GM19193 (cell line): ENCODE results near the gene TLR1.

Experiments
- POLR2A ChIP-seq: IDR thresholded peaks from 4 replicates; pipeline ENCODE4 v1.6.1; 2011; ENCODE audit not compliant: insufficient read depth, insufficient read length; ENCODE audit errors: extremely low read depth

TLR1 gene

DNA sequence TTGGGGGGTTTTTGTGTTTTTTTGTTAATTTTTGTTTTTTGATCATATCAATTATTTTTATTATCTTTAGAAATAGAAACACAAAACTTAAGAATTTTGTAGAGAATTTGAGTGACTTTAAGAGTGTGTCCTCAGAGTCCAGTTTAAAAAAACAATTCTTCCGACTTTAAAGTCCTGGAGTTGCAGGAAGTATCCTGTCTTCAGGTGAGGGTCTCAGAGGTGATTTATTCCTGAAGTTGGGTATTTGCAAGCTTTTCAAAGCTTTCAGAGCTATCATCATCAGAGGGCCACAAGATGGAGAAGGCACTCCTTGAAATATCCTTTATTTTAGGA is 44.8 kb downstream of the TLR1 start:
- no peak for TF ChIP-seq POLR2A

DNA sequence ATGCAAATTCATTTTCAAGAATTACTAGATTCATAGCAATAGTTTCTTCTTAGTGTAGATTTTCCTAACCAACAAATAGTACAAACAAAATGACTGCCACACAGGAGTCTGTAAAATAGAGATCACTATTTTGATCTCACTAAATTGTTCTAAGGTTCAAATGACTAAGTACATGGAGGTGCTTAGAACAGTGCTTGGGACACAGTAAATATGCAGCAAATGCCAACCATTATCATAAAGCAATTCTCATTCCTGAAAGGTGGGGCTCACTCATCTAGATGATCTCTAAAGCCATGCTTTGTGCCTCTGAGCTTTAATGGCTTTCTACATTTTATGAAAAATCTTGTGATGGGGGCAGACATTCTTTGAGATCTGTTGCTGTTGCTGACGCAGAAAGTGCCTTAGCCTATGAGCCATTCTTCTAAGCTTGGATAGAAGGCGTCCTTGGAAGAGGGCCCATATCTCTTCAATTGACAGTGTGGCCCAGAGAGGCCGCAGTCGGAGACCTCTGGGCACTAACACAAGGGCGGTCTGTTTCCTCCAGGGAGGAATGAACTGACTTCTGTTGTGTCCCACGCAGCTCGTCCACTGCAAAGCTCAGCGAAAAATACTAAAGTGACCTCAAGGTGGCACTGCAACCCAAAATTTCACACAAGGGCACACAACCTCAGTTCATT is 45.3 kb downstream of the TLR1 start:
- no peak for TF ChIP-seq POLR2A

DNA sequence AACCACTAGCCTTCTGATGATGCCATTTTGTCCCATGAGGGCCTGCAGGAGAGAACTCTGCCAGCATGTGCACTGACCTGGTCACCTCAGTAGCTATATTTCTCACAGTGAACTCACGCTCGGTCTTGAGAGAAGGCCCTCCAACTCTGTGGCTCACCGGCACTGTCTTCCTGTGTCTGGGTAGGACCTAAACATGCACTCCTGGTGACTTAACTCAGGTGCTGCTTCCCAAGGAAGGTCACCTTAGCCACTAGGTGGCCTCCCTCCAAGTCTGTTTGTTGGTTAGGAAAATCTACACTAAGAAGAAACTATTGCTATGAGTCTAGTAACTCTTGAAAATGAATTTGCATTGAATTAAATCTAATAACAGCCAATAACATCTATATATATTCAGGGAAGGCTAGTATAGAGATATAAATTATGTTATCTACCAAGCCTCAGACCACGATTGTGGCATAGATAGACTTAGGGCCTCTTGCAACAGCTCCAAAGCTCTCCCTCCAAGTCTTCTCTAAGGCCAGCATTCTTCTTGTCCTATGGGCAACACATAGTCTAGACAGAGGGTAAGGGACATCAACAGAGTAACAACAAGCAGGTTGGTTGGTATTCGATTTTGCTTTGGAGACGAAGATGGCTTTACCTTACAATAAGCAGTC is 46.5 kb downstream of the TLR1 start:
- TF ChIP-seq POLR2A, result no peak

DNA sequence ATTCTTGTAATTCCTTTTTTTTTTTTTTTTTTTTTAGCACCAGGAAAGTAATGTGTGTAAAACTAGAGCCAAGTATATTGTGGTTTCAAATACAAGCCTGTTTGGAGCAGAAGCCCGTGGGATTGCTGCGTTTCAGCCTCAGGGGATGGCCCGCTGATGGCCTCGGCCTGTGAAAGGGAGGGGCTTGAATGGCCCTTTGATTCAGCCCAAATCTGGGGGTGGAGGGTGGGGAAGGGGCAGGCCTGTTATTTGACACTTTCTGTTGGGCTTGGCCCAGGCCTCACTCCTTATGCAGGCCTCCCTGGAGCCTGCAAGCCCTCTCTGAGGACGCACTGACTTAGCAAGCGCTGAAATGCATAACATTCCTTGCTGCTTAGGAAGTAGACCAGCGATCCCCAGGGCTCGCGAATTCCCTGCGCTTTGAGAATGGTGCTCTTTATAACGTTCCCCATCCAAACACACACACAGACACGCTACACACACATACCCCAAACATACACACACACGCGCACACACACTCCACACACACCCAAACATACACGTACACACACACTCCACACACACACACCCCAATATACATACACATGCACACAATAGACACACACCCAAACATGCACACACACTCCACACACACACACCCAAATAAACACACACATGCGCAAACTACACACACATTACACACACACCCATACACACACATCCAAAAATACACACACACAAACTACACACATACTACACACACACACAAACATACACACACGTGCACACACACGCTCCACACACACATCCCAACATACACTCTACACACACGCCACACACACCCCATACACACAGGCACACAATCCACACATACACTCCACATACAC is 51.4 kb downstream of the TLR1 start:
- no peak for TF ChIP-seq POLR2A

DNA sequence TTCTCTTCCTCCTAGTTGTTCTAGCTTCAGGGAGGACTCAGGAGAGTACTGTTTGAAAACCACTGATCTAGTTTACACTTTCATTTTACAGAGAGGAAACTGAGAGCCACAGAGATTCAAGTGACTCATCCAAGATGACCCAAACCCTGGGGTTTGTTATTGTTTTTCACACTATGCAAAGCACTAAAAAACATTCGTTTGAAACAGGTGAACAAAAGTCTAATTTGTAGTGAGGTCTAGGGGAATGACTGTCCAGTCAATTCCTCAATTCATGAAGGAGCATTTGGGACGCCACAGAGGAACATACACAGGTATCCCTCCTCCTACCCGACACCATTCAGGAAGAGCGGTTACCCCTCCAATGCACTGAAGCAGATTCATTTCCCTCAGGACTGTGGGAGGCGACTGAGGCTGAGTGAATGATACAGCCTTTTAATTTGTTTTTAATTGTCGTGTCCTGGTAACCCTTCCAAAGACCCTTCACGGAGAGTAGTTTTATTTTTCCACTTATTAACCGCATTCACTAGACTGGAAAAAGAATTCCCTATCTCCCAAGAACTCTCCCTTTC is 52.1 kb downstream of the TLR1 start:
- no peak for TF ChIP-seq POLR2A

DNA sequence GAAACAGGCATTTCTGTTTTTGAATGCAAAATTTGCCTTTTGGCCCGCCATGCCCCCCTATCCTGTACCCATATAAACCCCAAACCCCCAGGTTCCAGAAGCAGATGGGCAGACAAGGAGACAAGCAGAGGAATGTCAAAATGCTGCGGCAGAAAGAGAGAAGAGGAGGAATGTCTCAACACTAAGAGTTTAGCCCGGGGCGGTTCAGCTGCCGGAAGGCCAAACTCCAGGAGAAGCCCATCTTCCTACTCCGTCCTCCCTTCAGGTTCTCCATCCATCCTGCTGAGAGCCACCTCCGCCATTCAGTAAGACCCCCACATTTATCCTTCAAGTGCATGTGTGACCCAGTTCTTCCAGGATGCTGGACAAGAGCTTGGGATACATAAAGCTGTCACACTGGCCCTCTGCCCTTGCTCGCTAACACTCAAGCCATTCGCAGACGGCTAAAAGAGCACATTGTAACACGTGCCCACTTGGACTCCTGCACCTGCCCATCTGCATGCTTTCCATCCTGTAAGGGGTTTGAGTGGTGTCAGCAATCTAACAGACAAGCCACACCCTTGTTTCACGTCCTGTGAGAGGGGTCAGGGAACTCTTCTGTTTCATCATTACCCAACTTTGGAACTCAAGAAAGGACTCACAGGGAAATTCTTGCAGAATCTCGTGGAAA is 53.1 kb downstream of the TLR1 start:
- no peak for TF ChIP-seq POLR2A

DNA sequence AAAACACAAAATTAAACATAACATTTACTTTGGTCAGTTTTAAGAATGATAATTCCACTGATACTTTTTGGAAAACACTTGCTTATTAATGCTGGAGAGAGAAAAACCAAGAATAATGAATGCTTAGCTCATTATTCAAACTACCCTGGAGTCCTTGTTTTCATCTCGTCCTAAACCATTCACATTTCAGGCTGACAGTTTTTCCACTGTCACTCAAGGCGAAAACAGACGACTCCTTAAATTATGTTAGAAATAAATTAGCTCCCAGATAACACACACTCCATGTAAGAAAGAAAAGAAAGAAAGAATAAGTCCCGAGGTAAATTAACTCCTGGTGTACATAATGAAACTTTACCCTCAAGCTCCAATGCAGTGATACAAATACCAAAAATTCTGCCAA is 55.3 kb downstream of the TLR1 start:
- no peak for TF ChIP-seq POLR2A

DNA sequence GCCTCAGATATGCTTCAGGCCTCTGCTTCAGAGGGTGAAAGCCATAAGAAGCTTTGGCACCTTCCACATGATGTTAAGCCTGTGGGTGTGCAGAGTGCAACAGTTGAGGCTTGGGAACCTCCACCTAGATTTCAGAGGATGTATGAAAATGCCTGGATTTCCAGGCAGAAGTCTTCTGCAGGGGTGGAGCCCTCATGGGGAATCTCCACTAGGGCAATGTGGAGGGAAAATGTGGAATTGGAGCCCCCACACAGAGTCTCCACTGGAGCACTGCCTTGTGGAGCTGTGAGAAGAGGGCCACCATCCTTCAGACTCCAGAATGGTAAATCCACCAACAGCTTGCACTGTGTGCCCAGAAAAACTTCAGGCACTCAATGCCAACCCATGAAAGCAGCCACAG is 57.0 kb downstream of the TLR1 start:
- TF ChIP-seq POLR2A, result no peak
